Measurements from ENCODE around the gene LSG1. TPM values are rescaled to one million over a fixed set of nuclear protein-coding genes. Genes with fewer than 3 reads are reported as not detected.

The LSG1 gene
- total RNA-seq, 1 donor from 2014 or later, result 26.1 TPM

DNA sequence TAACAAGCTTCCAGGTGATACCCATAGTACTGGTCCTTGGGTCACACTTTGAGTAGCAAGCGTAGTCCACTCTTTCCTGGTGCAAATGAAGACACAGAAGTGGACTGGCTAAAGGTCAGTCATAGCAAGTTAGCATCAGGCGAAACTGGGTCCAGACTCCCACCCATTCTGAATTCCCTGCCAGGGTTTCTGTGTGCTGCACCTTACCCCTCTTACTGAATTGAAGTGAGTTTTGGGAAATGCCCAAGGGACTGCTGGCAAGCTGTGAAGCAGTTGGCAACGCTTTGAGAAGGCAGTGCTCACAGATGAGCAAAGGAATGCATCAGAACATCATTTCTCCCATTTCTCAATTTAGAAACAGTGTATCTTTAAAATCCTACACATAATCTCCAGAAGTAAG, 1.8 kb upstream of the LSG1 start:
- Histone ChIP-seq H3K27me3 (ENCODE audit: control insufficient read depth, insufficient read depth, low read length) (no peaks in the 10 kb centered on the region), H3K4me3 (ENCODE audit: low read depth, low read length) (no peak overlapping the region), H3K36me3 (ENCODE audit: control insufficient read depth, insufficient read depth, low read length) (no peaks in the 10 kb centered on the region)
- DNase-seq (ENCODE audit: low read depth), result no peak
- TF ChIP-seq, protein P1, sequence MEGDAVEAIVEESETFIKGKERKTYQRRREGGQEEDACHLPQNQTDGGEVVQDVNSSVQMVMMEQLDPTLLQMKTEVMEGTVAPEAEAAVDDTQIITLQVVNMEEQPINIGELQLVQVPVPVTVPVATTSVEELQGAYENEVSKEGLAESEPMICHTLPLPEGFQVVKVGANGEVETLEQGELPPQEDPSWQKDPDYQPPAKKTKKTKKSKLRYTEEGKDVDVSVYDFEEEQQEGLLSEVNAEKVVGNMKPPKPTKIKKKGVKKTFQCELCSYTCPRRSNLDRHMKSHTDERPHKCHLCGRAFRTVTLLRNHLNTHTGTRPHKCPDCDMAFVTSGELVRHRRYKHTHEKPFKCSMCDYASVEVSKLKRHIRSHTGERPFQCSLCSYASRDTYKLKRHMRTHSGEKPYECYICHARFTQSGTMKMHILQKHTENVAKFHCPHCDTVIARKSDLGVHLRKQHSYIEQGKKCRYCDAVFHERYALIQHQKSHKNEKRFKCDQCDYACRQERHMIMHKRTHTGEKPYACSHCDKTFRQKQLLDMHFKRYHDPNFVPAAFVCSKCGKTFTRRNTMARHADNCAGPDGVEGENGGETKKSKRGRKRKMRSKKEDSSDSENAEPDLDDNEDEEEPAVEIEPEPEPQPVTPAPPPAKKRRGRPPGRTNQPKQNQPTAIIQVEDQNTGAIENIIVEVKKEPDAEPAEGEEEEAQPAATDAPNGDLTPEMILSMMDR (IDR thresholded peaks at IDR 0.05; ENCODE audit: insufficient read depth, low read length, poor library complexity, severe bottlenecking), result no peak

DNA sequence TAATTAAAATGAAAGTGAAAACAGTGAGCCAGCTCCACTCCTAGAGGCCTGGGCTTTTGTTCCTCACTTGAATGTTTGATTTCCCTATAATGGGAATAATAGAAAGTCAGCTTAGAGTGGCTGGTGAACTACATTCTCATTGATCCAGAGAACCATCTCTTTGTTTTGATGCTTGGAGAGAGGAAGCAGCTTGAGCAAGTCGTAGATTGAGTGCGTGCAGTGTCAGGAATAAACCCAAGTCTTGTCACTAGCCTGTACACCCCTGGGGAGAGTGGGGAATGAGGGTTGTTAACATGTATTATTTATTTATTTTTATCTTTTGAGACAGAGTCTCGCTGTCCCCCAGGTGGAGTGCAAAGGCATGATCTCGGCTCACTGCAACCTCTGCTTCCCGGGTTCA, 885 bp upstream of the LSG1 start:
- H3K4me3 ChIP-seq (ENCODE audit: low read depth, low read length), result peak overlapping the region; percentile 98
- H3K27me3 ChIP-seq (ENCODE audit: control insufficient read depth, insufficient read depth, low read length), result no peaks in the 10 kb centered on the region
- no peak for DNase-seq (ENCODE audit: low read depth)
- no peaks in the 10 kb centered on the region for H3K36me3 ChIP-seq (ENCODE audit: control insufficient read depth, insufficient read depth, low read length)
- TF ChIP-seq, protein P1 (IDR thresholded peaks at IDR 0.05; ENCODE audit: insufficient read depth, low read length, poor library complexity, severe bottlenecking), result no peak

DNA sequence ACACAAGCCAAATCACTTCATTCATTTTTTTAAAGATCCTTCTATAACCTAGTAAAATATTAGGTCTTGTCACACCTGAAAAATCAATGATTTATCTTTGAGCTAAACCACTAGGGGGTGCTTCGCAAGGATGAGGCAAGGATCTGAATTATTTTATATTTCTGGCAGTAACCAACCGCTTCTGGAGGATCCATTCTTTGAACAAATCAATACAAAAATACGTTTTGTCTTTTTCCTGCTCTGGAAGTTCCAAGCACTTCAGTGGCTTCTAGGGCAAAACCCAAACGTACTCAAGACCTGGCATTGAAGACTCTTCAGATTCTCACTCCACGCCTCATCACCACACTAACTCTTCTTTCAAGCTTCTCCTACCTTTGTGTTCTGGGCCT, 486 bp downstream of the LSG1 start:
- H3K36me3 ChIP-seq (ENCODE audit: control insufficient read depth, insufficient read depth, low read length), result no peaks in the 10 kb centered on the region

DNA sequence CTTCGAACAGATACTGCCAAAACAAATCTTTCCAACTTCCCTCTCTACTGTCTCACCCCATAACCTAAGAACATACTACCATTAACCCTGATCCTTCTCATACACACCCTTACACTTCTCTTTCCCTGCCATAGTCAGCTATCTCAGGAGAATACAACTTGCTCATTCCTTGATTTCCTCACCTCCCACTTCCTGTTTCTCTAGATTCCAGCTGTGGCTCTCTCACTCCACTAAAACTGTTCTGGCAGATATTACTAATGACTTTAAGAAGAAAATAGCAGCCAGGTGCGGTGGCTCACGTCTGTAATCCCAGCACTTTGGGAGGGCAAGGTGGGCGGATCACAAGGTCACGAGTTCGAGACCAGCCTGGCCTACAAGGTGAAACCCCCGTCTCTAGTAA, 4.6 kb downstream of the LSG1 start:
- Histone ChIP-seq H3K4me3 (ENCODE audit: low read depth, low read length) (no peak overlapping the region), H3K27me3 (ENCODE audit: control insufficient read depth, insufficient read depth, low read length) (no peaks in the 10 kb centered on the region), H3K36me3 (ENCODE audit: control insufficient read depth, insufficient read depth, low read length) (no peaks in the 10 kb centered on the region)
- DNase-seq (ENCODE audit: low read depth), result no peak
- TF ChIP-seq, protein P1 (IDR thresholded peaks at IDR 0.05; ENCODE audit: insufficient read depth, low read length, poor library complexity, severe bottlenecking), result no peak

More for the DNA sequence above, 486 bp downstream of the LSG1 start:
- Histone ChIP-seq H3K4me3 (ENCODE audit: low read depth, low read length) (peak overlapping the region; percentile 98), H3K27me3 (ENCODE audit: control insufficient read depth, insufficient read depth, low read length) (no peaks in the 10 kb centered on the region)
- no peak for DNase-seq (ENCODE audit: low read depth)
- TF ChIP-seq, protein P1 (IDR thresholded peaks at IDR 0.05; ENCODE audit: insufficient read depth, low read length, poor library complexity, severe bottlenecking), result peak; percentile 53

DNA sequence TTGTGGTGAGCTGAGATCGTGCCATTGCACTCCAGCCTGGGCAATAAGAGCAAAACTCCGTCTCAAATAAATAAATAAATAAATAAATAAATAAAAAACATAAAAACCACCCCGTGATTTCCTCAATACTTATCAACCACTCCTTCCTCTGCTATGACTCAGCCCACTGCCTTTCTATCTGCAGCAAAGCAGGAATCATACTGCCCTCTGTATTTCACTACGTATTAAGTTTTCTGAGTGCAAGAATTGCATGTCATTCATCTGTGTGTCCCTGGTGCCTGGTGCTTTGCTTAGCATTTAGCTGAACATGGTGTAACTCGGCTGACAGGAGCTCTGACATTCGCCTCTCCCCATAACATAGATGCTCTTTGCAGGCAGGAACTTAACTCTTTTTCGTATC, 7.1 kb downstream of the LSG1 start:
- no peaks in the 10 kb centered on the region for H3K36me3 ChIP-seq (ENCODE audit: control insufficient read depth, insufficient read depth, low read length)
- no peak overlapping the region for H3K4me3 ChIP-seq (ENCODE audit: low read depth, low read length)
- TF ChIP-seq, protein P1 (IDR thresholded peaks at IDR 0.05; ENCODE audit: insufficient read depth, low read length, poor library complexity, severe bottlenecking), result no peak
- no peak for DNase-seq (ENCODE audit: low read depth)
- no peaks in the 10 kb centered on the region for H3K27me3 ChIP-seq (ENCODE audit: control insufficient read depth, insufficient read depth, low read length)

DNA sequence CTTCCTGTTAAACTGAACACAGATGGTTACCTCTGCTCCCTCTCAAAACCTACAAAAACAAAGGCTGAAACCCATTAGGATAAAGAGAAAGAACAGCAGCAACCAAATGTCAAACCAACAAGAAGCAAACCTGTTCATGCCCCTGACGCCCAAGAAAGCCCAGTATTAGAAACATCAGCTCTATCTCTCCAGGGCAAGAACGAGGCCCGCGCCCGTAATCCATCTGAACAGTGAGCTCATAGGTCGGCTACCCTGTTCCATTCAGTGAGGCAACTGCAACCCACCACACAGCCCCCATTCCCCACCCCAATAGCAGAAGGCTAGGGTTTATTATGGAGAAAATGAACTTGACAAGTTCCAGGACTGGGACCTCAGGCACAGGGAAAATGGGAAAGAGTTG, 10.0 kb downstream of the LSG1 start:
- no peak for DNase-seq (ENCODE audit: low read depth)
- no peaks in the 10 kb centered on the region for H3K27me3 ChIP-seq (ENCODE audit: control insufficient read depth, insufficient read depth, low read length)
- no peak overlapping the region for H3K4me3 ChIP-seq (ENCODE audit: low read depth, low read length)
- TF ChIP-seq, protein P1 (IDR thresholded peaks at IDR 0.05; ENCODE audit: insufficient read depth, low read length, poor library complexity, severe bottlenecking), result no peak
- H3K36me3 ChIP-seq (ENCODE audit: control insufficient read depth, insufficient read depth, low read length), result peaks cover 3% of the 10 kb centered on the region

Measured in kidney epithelial cell (primary cell).